Trophoblast cell (in vitro differentiated cells and primary cell): ENCODE data around the gene HYKK.

Source experiments
- DNase-seq, 2 donors: peaks; one replicate each; pipeline ENCODE4 v3.0.0-alpha.2; 2016
- H2AFZ ChIP-seq: 2 replicates; pipeline ENCODE4 v1.6.1; 2013; ENCODE audit warnings: low read length, moderate library complexity, mild to moderate bottlenecking; ENCODE audit not compliant: insufficient read depth, poor library complexity
- H2AK5ac ChIP-seq: 2 replicates; pipeline ENCODE4 v1.6.1; 2013; ENCODE audit warnings: mild to moderate bottlenecking, low read length
- H2BK120ac ChIP-seq: 2 replicates; pipeline ENCODE4 v1.6.1; 2013; ENCODE audit warnings: low read length, mild to moderate bottlenecking, moderate library complexity; ENCODE audit not compliant: insufficient read depth, poor library complexity
- H2BK12ac ChIP-seq: 2 replicates; pipeline ENCODE4 v1.6.1; 2013; ENCODE audit warnings: mild to moderate bottlenecking, low read length, moderate library complexity
- H2BK5ac ChIP-seq: 2 replicates; pipeline ENCODE4 v1.6.1; 2013; ENCODE audit warnings: low read length, low read depth, moderate library complexity, mild to moderate bottlenecking; ENCODE audit not compliant: poor library complexity
- H3K14ac ChIP-seq: 2 replicates; pipeline ENCODE4 v1.6.1; 2013; ENCODE audit warnings: mild to moderate bottlenecking, low read length
- H3K18ac ChIP-seq: 2 replicates; pipeline ENCODE4 v1.6.1; 2013; ENCODE audit warnings: mild to moderate bottlenecking, low read length
- H3K23ac ChIP-seq: 2 replicates; pipeline ENCODE4 v1.6.1; 2013; ENCODE audit warnings: low read length
- H3K27ac ChIP-seq: 2 replicates; pipeline ENCODE4 v1.5.1; 2013; ENCODE audit warnings: low read depth, mild to moderate bottlenecking, inconsistent platforms, low read length, moderate library complexity
- H3K27me3 ChIP-seq: 2 replicates; pipeline ENCODE4 v1.6.1; 2013; ENCODE audit warnings: inconsistent platforms, mild to moderate bottlenecking, low read length, moderate library complexity; ENCODE audit not compliant: insufficient read depth
- H3K36me3 ChIP-seq, 2 experiments: 1 replicate in 1 of 2; 2 replicates in 1 of 2; pipeline ENCODE4 v1.6.1; 2013; ENCODE audit warnings: low read length in 2 of 2, mild to moderate bottlenecking in 2 of 2, moderate library complexity in 1 of 2; ENCODE audit not compliant: insufficient read depth in 2 of 2, control insufficient read depth in 1 of 2
- H3K4ac ChIP-seq: 2 replicates; pipeline ENCODE4 v1.6.1; 2013; ENCODE audit warnings: low read depth, mild to moderate bottlenecking, low read length, moderate library complexity
- H3K4me1 ChIP-seq, 2 experiments: 1 replicate in 1 of 2; 2 replicates in 1 of 2; pipeline ENCODE4 v1.6.1; 2013; ENCODE audit warnings: low read length in 2 of 2, mild to moderate bottlenecking in 2 of 2, moderate library complexity in 1 of 2; ENCODE audit not compliant: insufficient read depth in 2 of 2, control insufficient read depth in 1 of 2
- H3K4me2 ChIP-seq: 2 replicates; pipeline ENCODE4 v1.6.1; 2013; ENCODE audit warnings: inconsistent platforms, mild to moderate bottlenecking, low read length, moderate library complexity
- H3K4me3 ChIP-seq: 2 replicates; pipeline ENCODE4 v1.5.1; 2013; ENCODE audit warnings: mild to moderate bottlenecking, low read depth, low read length, inconsistent platforms
- H3K79me1 ChIP-seq: one replicate; pipeline ENCODE4 v1.6.1; 2013; ENCODE audit warnings: low read length
- H3K79me2 ChIP-seq: 2 replicates; pipeline ENCODE4 v1.6.1; 2013; ENCODE audit warnings: low read length, mild to moderate bottlenecking; ENCODE audit not compliant: control insufficient read depth, insufficient read depth, poor library complexity
- H3K9ac ChIP-seq: 2 replicates; pipeline ENCODE4 v1.6.1; 2013; ENCODE audit warnings: mild to moderate bottlenecking, low read length
- H3K9me3 ChIP-seq: 2 replicates; pipeline ENCODE4 v1.6.1; 2013; ENCODE audit warnings: low read depth, mild to moderate bottlenecking, control low read depth, inconsistent platforms, low read length; ENCODE audit not compliant: insufficient read depth
- H4K12ac ChIP-seq: 2 replicates; pipeline ENCODE4 v1.6.1; 2013; ENCODE audit warnings: low read depth, mild to moderate bottlenecking, low read length, moderate library complexity
- H4K8ac ChIP-seq: 2 replicates; pipeline ENCODE4 v1.6.1; 2013; ENCODE audit warnings: low read depth, mild to moderate bottlenecking, low read length, moderate library complexity
- H4K91ac ChIP-seq: one replicate; pipeline ENCODE4 v1.6.1; 2013; ENCODE audit warnings: low read depth, mild to moderate bottlenecking, low read length, moderate library complexity
- WGBS: extraction: QIAGEN DNeasy Blood & Tissue Kit; methylation state at CpG from one replicate; pipeline ENCODE4 v1.1.7; 2013; ENCODE audit warnings: missing lambda C conversion rate; ENCODE audit not compliant: insufficient read length, insufficient coverage; ENCODE audit errors: extremely low coverage; 5-methylcytosine and 5-hydroxymethylcytosine counted together

Gene HYKK

DNA sequence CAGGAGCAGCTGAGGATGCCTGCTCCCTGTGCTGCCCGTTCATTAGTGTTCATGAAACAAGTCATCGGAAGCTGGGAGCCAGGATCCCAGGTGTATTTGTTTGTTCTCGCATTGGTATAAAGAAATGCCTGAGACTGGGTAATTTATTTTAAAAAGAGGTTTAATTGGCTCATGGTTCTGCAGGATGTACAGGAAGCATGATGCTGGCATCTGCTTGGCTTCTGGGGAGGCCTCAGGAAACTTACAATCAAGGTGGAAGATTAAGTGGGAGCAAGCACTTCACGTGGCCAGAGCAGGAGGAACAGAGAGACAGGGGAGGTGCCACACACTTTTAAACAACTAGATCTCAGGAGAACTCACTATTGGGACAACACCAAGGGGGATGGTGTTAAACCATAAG lies 5.5 kb upstream of the HYKK start:
- Histone ChIP-seq H3K27me3 (no peaks in the 10 kb centered on the region), H3K9ac (no peak overlapping the region), H3K36me3 (peaks cover 7 to 10% of the 10 kb centered on the region in 2 experiments), H4K8ac (no peak overlapping the region), H3K79me2 (no peaks in the 10 kb centered on the region), H3K79me1 (no peaks in the 10 kb centered on the region), H3K27ac (no peak overlapping the region), H2BK5ac (no peak overlapping the region), H3K4me3 (no peak overlapping the region), H3K4me2 (no peak overlapping the region), H2BK120ac (no peak overlapping the region), H2BK12ac (no peak overlapping the region), H2AFZ (no peak overlapping the region), H3K9me3 (no peaks in the 10 kb centered on the region), H2AK5ac (no peak overlapping the region), H3K4ac (no peak overlapping the region), H3K14ac (no peak overlapping the region), H3K18ac (no peak overlapping the region), H3K23ac (no peak overlapping the region), H4K91ac (no peak overlapping the region), H3K4me1 (no peaks in the 10 kb centered on the region), H4K12ac (no peak overlapping the region)
- no peak for DNase-seq
- WGBS: no CpG with 5 or more reads among the region's 4 CpGs

DNA sequence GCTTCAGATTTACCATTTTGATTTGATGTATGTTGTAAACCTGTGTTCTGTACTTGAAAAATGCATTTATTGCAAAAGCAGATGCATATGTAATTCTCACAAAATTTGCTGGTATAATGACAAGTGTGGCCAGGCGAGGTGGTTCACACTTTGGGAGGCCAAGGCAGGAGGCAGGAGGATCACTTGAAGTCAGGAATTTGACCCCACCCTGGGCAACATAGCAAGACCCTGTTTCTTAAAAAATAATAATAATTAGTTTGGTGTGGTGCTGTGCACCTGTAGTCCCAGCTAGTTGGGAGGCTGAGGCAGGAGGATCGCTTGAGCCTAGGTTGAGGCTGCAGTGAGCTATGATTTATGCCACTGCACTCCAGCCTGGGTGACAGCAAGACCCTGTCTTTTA lies 4.7 kb upstream of the HYKK start:
- Histone ChIP-seq H2AK5ac (no peak overlapping the region), H3K79me2 (no peaks in the 10 kb centered on the region), H3K4me3 (no peak overlapping the region), H2AFZ (no peak overlapping the region), H4K12ac (no peak overlapping the region), H3K36me3 (peaks cover 7 to 10% of the 10 kb centered on the region in 2 experiments), H3K4ac (no peak overlapping the region), H3K27ac (no peak overlapping the region), H3K9me3 (no peaks in the 10 kb centered on the region), H3K27me3 (no peaks in the 10 kb centered on the region), H3K4me2 (no peak overlapping the region), H2BK5ac (no peak overlapping the region), H3K14ac (no peak overlapping the region), H2BK12ac (no peak overlapping the region), H3K9ac (no peak overlapping the region), H4K91ac (no peak overlapping the region), H2BK120ac (no peak overlapping the region), H4K8ac (no peak overlapping the region), H3K4me1 (peaks cover 0 to under 1% of the 10 kb centered on the region in 2 experiments), H3K18ac (no peak overlapping the region), H3K79me1 (peaks cover 2% of the 10 kb centered on the region), H3K23ac (no peak overlapping the region)
- no CpG with 5 or more reads among the region's 2 CpGs for WGBS
- DNase-seq: no peak

DNA sequence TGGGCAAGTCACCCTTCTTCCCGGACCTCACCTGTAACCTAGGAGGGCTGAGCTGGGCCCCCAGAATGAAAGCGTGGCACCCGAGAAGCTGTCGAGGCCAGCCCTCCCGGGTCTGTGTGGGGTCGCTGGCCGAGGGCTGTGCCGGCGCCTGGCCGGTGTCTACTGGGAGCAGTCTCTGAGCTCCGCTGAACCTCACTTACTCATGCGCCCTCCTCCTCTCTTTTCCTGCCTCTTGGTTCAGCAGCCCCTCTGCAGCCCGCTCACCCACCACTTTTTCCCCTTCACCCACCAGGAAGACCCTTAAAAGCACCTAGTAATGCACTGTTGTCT lies 419 bp downstream of the HYKK start:
- Histone ChIP-seq H4K91ac (no peak overlapping the region), H3K23ac (no peak overlapping the region), H2BK120ac (no peak overlapping the region), H2AFZ (peak overlapping the region; percentile 62), H2BK5ac (no peak overlapping the region), H3K18ac (no peak overlapping the region), H2AK5ac (no peak overlapping the region), H3K9me3 (no peaks in the 10 kb centered on the region), H3K36me3 (no peaks in the 10 kb centered on the region), H2BK12ac (no peak overlapping the region), H3K14ac (no peak overlapping the region), H3K4ac (no peak overlapping the region), H4K12ac (no peak overlapping the region), H3K79me1 (peaks cover 3% of the 10 kb centered on the region), H3K27me3 (no peaks in the 10 kb centered on the region), H3K4me3 (peak overlapping the region; percentile 78), H3K4me1 (peaks cover 2 to 5% of the 10 kb centered on the region in 2 experiments), H4K8ac (peak overlapping the region; percentile 55), H3K27ac (no peak overlapping the region), H3K9ac (peak overlapping the region; percentile 57), H3K4me2 (peak overlapping the region; percentile 95), H3K79me2 (no peaks in the 10 kb centered on the region)
- no CpG with 5 or more reads among the region's 13 CpGs for WGBS
- DNase-seq: no peak

DNA sequence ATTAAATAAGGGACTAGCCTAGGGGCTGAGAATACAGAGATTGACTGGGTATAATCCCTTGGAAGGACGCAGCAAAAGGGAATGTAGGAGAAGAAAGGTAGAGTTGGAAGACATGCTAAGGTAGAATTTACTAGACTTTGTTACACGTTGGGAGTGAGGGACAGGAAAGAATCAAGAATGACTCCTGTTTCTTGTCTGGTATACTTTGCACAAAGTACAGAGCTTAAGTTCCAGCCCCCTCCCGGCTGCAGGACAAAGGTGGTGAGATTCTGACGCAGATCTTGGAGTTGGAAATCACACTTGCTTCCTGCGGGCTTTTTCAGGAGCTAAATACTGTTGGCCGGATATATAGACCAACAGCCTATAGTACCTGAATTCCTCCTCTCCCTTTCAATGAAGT lies 895 bp downstream of the HYKK start:
- no peak overlapping the region for H2BK12ac ChIP-seq
- H3K4me3 ChIP-seq: no peak overlapping the region
- H3K9ac ChIP-seq: no peak overlapping the region
- H3K79me1 ChIP-seq: peaks cover 3% of the 10 kb centered on the region
- peak overlapping the region; percentile 62 for H2AFZ ChIP-seq
- H3K4me1 ChIP-seq: peaks cover 2 to 5% of the 10 kb centered on the region in 2 experiments
- H3K14ac ChIP-seq: no peak overlapping the region
- peak; percentile 19 to 34 for DNase-seq
- H3K4me2 ChIP-seq: peak overlapping the region; percentile 95
- no peak overlapping the region for H4K91ac ChIP-seq
- H3K23ac ChIP-seq: no peak overlapping the region
- H2BK120ac ChIP-seq: no peak overlapping the region
- no peak overlapping the region for H2BK5ac ChIP-seq
- H3K36me3 ChIP-seq: no peaks in the 10 kb centered on the region
- H3K18ac ChIP-seq: no peak overlapping the region
- H3K27me3 ChIP-seq: no peaks in the 10 kb centered on the region
- no peak overlapping the region for H3K27ac ChIP-seq
- H3K79me2 ChIP-seq: no peaks in the 10 kb centered on the region
- H4K12ac ChIP-seq: no peak overlapping the region
- H2AK5ac ChIP-seq: no peak overlapping the region
- H3K4ac ChIP-seq: no peak overlapping the region
- no CpG with 5 or more reads among the region's 6 CpGs for WGBS
- H4K8ac ChIP-seq: no peak overlapping the region
- no peaks in the 10 kb centered on the region for H3K9me3 ChIP-seq
